Measurements from ENCODE around the gene IFI6.

The IFI6 gene

GRCh38 chr1:27669876-27670275, 2.1 kb downstream of the IFI6 start:
- no peak for FAIRE-seq

GRCh38 chr1:27668808-27669723, 2.9 kb downstream of the IFI6 start:
- no peak for FAIRE-seq

- no peak for FAIRE-seq
Measured at GRCh38 chr1:27668121-27668807, 3.7 kb downstream of the IFI6 start.

GRCh38 chr1:27666791-27667254, 5.2 kb downstream of the IFI6 start:
- FAIRE-seq: no peak

- FAIRE-seq: no peak
Measured at GRCh38 chr1:27666294-27666693, 5.7 kb downstream of the IFI6 start.

GRCh38 chr1:27665016-27665651, 6.9 kb downstream of the IFI6 start:
- no peak for FAIRE-seq

GRCh38 chr1:27664291-27664690, 7.7 kb downstream of the IFI6 start:
- no peak for FAIRE-seq

- no peak for FAIRE-seq
Measured at GRCh38 chr1:27662707-27663393, 9.1 kb downstream of the IFI6 start.

- no peak for FAIRE-seq
Measured at GRCh38 chr1:27662261-27662660, 9.7 kb downstream of the IFI6 start.

- FAIRE-seq: no peak
Measured at GRCh38 chr1:27661412-27662075, 10.4 kb downstream of the IFI6 start.

GRCh38 chr1:27660300-27660835, 11.6 kb downstream of the IFI6 start:
- no peak for FAIRE-seq

- FAIRE-seq: no peak
Measured at GRCh38 chr1:27659497-27660299, 12.3 kb downstream of the IFI6 start.

GRCh38 chr1:27658951-27659496, 13.0 kb downstream of the IFI6 start:
- FAIRE-seq: no peak

GRCh38 chr1:27656157-27656893, 15.7 kb downstream of the IFI6 start:
- FAIRE-seq: no peak

- FAIRE-seq: no peak
Measured at GRCh38 chr1:27655151-27655937, 16.6 kb downstream of the IFI6 start.

GRCh38 chr1:27652111-27652864, 19.7 kb downstream of the IFI6 start:
- FAIRE-seq: no peak

GRCh38 chr1:27650539-27651175, 21.3 kb downstream of the IFI6 start:
- no peak for FAIRE-seq

GRCh38 chr1:27650171-27650538, 21.8 kb downstream of the IFI6 start:
- FAIRE-seq: no peak

Measured in endometrium (tissue), 2 donors.